ENCODE measurements around the gene ZFP82. TPM values are rescaled to one million over a fixed set of nuclear protein-coding genes. Genes with fewer than 3 reads are reported as not detected.

Gene ZFP82
- total RNA-seq, 4 donors from 2014 or later: 0.10 to 0.98 (median 0.92) TPM

DNA sequence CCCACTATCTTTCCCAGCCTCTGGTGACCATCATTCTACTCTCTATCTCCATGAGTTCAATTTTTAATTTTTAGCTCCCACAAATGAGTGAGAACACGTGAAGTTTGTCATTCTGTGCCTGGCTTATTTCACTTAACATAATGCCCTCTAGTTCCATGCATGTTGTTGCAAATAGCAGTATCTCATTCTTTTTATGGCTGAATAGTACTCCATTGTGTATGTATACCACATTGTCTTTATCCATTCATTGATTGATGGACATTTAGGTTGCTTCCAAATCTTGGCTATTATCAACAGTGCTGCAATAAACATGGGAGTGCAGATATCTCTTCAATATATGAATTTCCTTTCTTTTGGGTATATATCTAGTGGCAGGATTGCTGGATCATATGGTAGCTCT is 22.9 kb upstream of the ZFP82 start:
- H3K27ac ChIP-seq: no peak overlapping the region
- intact Hi-C loops (cut with DNase I; ENCODE audit: low total_unique reads): no loop called here
- no peaks in the 10 kb centered on the region for H3K27me3 ChIP-seq
- in situ Hi-C loops (cut with MboI; ENCODE audit: low sequenced_read_pairs in 4 of 4): no loop called here
- H3K36me3 ChIP-seq: peaks cover 3 to 6% of the 10 kb centered on the region in 2 donors
- DNase-seq (no peak), ATAC-seq (no peak)
- peaks cover 5 to 40% (median 11%) of the 10 kb centered on the region in 3 donors for H3K9me3 ChIP-seq
- no peak overlapping the region for H3K4me3 ChIP-seq
- H3K4me1 ChIP-seq: no peaks in the 10 kb centered on the region
- TF ChIP-seq POLR2A (IDR thresholded peaks at IDR 0.05): no peak
- TF ChIP-seq CTCF (IDR thresholded peaks at IDR 0.05 in 4 of 5, conservative IDR thresholded peaks at IDR 0.05 in 1 of 5): no peak

- TF ChIP-seq CTCF (IDR thresholded peaks at IDR 0.05 in 4 of 5, conservative IDR thresholded peaks at IDR 0.05 in 1 of 5) (no peak), POLR2A (IDR thresholded peaks at IDR 0.05) (no peak)
- intact Hi-C loops (cut with DNase I; ENCODE audit: low total_unique reads): no loop called here
- ATAC-seq (no peak), DNase-seq (no peak)
- Histone ChIP-seq H3K36me3 (no peaks in the 10 kb centered on the region), H3K4me1 (no peaks in the 10 kb centered on the region), H3K9me3 (peaks cover 0 to 12% (median 0%) of the 10 kb centered on the region in 3 donors), H3K4me3 (no peak overlapping the region), H3K27ac (no peak overlapping the region), H3K27me3 (no peaks in the 10 kb centered on the region)
- in situ Hi-C loops (cut with MboI; ENCODE audit: low sequenced_read_pairs in 4 of 4): no loop called here
Observed at GRCh38 chr19:36436531-36436930, 18.1 kb upstream of the ZFP82 start.

DNA sequence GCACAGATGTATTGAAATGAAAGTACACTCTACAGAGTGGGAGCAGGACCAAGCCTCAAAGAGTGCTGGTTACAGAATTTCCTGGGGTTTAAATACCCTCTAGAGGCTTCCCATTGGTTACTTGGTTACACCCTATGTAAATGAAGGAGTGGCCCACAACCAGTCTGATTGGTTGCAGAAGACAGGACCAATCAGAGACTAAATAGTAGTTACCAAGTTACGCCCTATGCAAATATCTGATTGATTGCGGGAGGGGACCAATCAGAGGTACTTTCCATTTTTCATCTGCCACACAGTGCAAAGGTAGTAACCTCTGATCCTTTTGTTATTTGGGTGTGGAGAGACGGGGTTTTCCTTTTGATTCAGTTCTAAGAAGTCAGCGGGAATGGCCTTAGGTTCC is 5.5 kb upstream of the ZFP82 start:
- no peak overlapping the region for H3K27ac ChIP-seq
- intact Hi-C loops (cut with DNase I; ENCODE audit: low total_unique reads) (no loop called here), in situ Hi-C loops (cut with MboI; ENCODE audit: low sequenced_read_pairs in 4 of 4) (no loop called here)
- H3K27me3 ChIP-seq: peaks cover 0 to 29% (median 12%) of the 10 kb centered on the region in 3 donors
- no peak overlapping the region for H3K4me3 ChIP-seq
- no peak for TF ChIP-seq POLR2A (IDR thresholded peaks at IDR 0.05)
- no peak for TF ChIP-seq CTCF (IDR thresholded peaks at IDR 0.05 in 4 of 5, conservative IDR thresholded peaks at IDR 0.05 in 1 of 5)
- H3K9me3 ChIP-seq: no peaks in the 10 kb centered on the region
- H3K4me1 ChIP-seq: no peaks in the 10 kb centered on the region
- no peak for DNase-seq
- no peaks in the 10 kb centered on the region for H3K36me3 ChIP-seq
- no peak for ATAC-seq

- TF ChIP-seq CTCF (IDR thresholded peaks at IDR 0.05 in 4 of 5, conservative IDR thresholded peaks at IDR 0.05 in 1 of 5) (no peak), POLR2A (IDR thresholded peaks at IDR 0.05) (no peak)
- Histone ChIP-seq H3K27me3 (peaks cover 0 to 29% (median 12%) of the 10 kb centered on the region in 3 donors), H3K36me3 (no peaks in the 10 kb centered on the region), H3K4me3 (peak overlapping the region; percentile 32 to 59 (median 46)), H3K27ac (no peak overlapping the region), H3K9me3 (no peaks in the 10 kb centered on the region), H3K4me1 (peaks cover 8 to 9% of the 10 kb centered on the region in 2 donors)
- in situ Hi-C loops (cut with MboI; ENCODE audit: low sequenced_read_pairs in 4 of 4): no loop called here
- no peak for ATAC-seq
- intact Hi-C loops (cut with DNase I; ENCODE audit: low total_unique reads): no loop called here
- no peak for DNase-seq
Observed at GRCh38 chr19:36421749-36422481, 3.5 kb upstream of the ZFP82 start.

All from gastrocnemius medialis (tissue), 4 donors.